ENCODE data around the gene MYO1D.
A peak's percentile ranks its signal among the peaks of the same experiment; 100 is the strongest.

The MYO1D gene

DNA sequence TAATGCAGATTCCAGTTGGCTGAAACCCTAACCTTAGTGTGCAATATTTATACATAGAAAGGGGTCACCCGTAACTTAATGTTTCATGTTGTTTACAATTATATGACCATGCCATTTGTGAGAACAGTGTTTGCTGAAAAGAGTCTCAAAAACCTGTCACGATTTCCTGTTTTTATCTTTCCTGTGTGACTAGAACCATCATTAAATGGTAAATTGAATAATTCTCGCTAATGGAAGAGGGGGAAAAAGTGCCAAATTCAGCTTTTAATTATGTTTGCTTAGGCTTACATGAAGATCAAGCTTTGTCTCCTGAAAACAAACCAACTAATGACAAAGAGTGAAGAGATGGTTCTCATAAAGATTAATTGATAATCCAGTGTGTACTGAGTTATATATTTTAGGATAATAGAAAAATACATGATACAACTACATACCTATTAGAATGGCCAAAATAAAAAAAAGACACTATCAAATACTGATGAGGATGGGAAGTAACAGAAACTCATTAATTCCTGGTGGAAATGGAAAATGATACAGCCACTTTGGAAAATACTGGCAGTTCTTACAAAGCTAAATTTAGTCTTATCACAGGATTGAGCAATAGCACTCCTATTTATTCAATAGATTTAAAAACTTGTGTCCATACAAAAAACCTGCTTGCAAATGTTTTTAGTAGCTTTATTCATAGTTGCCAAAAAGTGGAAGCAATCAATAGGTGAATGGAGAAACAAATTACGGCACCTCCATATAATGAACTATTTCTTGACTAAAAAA lies 248.5 kb downstream of the MYO1D start:
- no peak for DNase-seq (ENCODE audit: low read depth in 1 of 2, low spot score in 1 of 2)

DNA sequence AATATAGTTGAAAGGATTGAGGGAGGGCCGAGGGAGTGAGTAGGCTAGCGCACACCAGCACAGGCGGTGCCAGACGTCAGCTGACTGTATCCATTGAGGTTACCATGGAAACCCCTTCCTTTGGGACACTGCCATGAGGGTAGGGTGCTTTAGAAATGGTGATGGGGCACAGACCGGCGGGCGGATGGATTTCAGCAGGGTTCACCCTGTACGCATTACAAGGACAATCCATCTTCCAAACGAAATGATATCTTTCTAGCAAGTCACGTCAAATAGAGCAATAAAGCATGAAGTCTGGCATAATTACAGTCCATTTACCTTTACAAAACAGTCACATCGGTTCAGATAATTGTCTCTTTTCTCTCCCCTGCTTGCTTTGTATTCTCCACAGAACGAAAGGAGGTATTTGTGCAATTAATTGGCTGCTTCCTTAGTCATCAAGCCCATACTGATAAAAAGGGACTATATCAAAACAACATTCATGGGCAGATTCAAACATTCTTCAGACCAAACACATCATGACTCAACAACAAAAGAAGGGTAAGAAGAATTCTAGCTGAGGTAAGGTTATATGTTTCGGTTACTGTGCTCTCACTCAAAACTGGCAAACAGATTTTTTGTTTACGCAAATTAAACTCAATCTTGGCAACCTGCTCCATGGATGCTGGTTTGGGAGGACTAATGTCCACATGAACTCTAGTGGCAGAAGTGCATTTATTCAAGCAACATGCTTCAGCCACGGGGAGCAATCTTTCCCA lies 249.5 kb downstream of the MYO1D start:
- no peak for DNase-seq (ENCODE audit: low read depth in 1 of 2, low spot score in 1 of 2)

DNA sequence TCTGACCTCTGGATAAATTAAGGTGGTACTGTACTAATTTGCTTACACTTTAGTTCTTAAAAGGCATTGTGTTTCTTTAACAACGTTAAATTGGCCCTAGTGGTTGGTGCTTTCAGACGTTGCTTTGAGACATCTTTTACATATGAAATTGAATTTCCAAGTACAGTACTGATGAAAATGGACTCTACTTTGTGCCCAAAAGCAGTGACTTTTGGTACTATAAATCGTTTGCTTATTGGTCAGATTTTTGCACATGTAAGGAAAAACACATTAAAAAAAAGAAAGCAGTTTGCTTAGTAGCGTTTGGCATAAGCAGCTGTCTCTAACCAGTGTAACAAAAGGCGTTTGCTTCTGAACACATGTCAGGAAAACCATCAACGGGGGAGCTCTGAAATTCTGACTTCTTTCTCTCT lies 250.5 kb downstream of the MYO1D start:
- no peak for DNase-seq (ENCODE audit: low read depth in 1 of 2, low spot score in 1 of 2)

GRCh38 chr17:32625971-32626370 lies 251.0 kb downstream of the MYO1D start:
- DNase-seq (ENCODE audit: low read depth in 1 of 2, low spot score in 1 of 2): no peak

- no peak for DNase-seq (ENCODE audit: low read depth in 1 of 2, low spot score in 1 of 2)
Observed at GRCh38 chr17:32623196-32623595, 253.7 kb downstream of the MYO1D start.

GRCh38 chr17:32622540-32622939 lies 254.4 kb downstream of the MYO1D start:
- no peak for DNase-seq (ENCODE audit: low read depth in 1 of 2, low spot score in 1 of 2)

GRCh38 chr17:32621612-32622312 lies 255.2 kb downstream of the MYO1D start:
- no peak for DNase-seq (ENCODE audit: low read depth in 1 of 2, low spot score in 1 of 2)

DNA sequence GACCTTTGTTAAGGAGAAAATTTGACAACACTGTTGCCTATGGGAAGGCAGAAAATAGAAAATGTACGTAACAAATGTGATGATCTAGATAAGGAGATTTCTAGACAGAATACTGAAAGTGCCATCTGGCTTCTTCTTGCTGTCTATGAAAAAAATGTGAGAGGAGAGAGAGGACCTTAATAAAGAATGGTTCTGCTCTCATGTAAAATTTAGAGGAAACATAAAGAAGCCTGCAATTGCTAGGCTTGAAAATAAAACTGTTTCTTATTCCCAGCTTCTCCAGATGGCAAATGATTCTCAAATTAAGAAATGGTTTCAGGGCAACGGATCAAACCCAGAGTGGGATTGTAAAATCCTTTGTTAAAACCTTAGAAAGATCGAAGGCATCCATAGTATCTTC lies 261.6 kb downstream of the MYO1D start:
- DNase-seq (ENCODE audit: low read depth in 1 of 2, low spot score in 1 of 2): no peak

GRCh38 chr17:32610943-32611342 lies 266.0 kb downstream of the MYO1D start:
- DNase-seq (ENCODE audit: low read depth in 1 of 2, low spot score in 1 of 2): no peak

- no peak for DNase-seq (ENCODE audit: low read depth in 1 of 2, low spot score in 1 of 2)
Observed at GRCh38 chr17:32609884-32610650, 266.9 kb downstream of the MYO1D start.

DNA sequence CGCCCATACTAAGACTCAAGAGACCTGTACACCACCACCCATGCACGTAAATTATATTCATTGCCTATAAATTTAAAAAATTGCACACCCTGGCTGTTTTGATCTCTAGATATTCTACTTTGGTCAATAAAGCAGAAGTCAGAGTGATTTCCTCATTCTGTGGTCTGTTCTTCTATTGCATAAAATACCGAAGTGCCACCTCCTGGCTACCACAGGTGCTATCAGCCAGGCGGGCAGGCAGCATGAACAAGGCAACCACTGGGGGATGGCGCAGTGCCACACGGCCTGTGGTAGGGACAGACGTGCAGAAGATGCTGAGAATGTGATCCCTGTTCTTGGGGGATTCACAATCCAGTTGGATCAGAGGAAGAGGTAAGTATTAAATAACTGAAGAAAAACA lies 267.8 kb downstream of the MYO1D start:
- DNase-seq (ENCODE audit: low read depth in 1 of 2, low spot score in 1 of 2): peak; percentile 33 to 53

DNA sequence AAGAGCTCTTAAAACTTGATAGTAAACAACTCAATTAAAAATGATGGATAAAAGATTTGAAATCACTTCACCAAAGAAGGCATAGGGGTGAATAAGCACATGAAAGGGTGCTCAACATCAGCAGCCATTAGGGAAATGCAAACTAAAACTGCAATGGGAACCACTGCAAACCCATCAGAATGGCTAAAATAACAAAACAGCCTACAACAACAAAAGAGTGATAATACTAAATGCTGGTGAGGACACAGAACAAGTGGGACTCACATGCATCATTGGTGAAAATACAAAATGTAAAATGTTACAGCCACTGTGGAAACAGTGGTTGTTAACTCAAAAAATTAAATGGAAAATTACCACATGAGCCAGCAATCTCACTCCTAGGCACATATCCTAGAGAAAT lies 268.7 kb downstream of the MYO1D start:
- DNase-seq (ENCODE audit: low read depth in 1 of 2, low spot score in 1 of 2): no peak

DNA sequence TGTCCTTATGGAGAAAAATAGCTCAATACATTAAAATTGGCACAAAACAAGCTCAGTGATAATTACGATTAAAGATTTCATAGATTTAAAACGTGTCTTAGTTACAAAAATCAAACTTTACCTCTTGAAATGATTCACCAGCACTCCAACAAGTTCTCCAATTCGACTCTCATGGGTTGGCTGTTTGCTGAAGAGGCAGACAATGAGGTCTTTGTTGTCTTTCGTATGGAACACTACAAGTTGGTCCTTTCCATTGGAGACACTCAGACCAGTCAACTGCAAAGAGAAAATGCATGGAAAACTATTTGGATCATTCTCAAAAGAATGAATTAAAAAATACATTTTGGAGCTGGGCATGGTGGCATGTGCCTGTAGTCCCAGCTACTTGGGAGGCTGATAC lies 272.0 kb downstream of the MYO1D start:
- no peak for DNase-seq (ENCODE audit: low read depth in 1 of 2, low spot score in 1 of 2)

GRCh38 chr17:32602396-32602795 lies 274.5 kb downstream of the MYO1D start:
- DNase-seq (ENCODE audit: low read depth in 1 of 2, low spot score in 1 of 2): no peak

DNA sequence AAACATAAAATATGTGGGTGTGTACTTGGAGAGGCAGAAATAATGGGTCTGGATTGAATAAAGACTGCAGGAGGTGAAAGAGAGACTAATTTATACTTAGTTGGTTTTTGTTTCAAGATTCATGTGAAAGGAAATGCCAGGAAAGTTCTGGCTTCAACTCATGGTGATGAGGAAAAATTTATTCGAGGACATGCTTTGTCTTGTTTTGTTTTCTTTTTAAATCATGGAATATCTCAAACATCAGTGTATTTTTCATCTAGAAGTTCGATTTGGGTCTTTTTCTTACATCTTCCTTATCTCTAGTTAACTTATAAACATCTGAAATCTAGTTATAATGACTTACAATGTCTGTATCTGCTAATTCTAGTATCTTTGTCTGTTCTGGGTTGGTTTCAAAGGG lies 275.1 kb downstream of the MYO1D start:
- DNase-seq (ENCODE audit: low read depth in 1 of 2, low spot score in 1 of 2): no peak

DNA sequence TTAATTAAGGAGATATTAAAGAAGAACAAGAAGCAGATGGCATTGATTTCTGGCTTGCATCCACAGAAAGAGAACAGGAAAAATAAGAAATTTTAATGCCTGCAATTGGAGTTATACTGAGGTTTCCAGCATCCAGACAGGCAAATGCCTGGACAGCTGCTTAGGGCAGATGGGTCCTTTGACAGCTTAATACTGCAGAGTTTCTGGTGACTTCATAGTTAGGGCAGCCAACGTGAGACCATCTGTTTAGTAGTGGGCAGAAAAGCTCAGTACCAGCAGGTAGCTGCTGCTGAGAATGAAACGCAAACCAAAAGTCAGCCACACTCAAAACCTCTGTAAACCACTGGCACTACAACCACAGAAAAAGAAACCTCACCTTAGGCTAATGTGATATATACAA lies 280.3 kb downstream of the MYO1D start:
- no peak for DNase-seq (ENCODE audit: low read depth in 1 of 2, low spot score in 1 of 2)

GRCh38 chr17:32596206-32596605 lies 280.7 kb downstream of the MYO1D start:
- no peak for DNase-seq (ENCODE audit: low read depth in 1 of 2, low spot score in 1 of 2)

- no peak for DNase-seq (ENCODE audit: low read depth in 1 of 2, low spot score in 1 of 2)
Observed at GRCh38 chr17:32593003-32593402, 283.9 kb downstream of the MYO1D start.

GRCh38 chr17:32591405-32591804 lies 285.5 kb downstream of the MYO1D start:
- no peak for DNase-seq (ENCODE audit: low read depth in 1 of 2, low spot score in 1 of 2)

GRCh38 chr17:32590974-32591373 lies 285.9 kb downstream of the MYO1D start:
- DNase-seq (ENCODE audit: low read depth in 1 of 2, low spot score in 1 of 2): no peak

- no peak for DNase-seq (ENCODE audit: low read depth in 1 of 2, low spot score in 1 of 2)
Observed at GRCh38 chr17:32588982-32589381, 287.9 kb downstream of the MYO1D start.
